K562 (cell line): ENCODE results near the gene ZCCHC14. TPM values are rescaled to one million over a fixed set of nuclear protein-coding genes. Genes with fewer than 3 reads are reported as not detected.

Source experiments
- BRD9 ChIP-seq: fragments of 450-650 bp; IDR thresholded peaks from 2 replicates; pipeline ENCODE4 v1.6.1; 2018; ENCODE audit warnings: low read depth; ENCODE audit not compliant: partially characterized antibody
- DMBX1 ChIP-seq: fragments of 250-450 bp; sonication (Bioruptor Pico); IDR thresholded peaks from 2 replicates; pipeline ENCODE4 v1.8.0; 2022; ENCODE audit warnings: inconsistent platforms, mild to moderate bottlenecking, moderate library complexity, borderline replicate concordance
- ILF3 ChIP-seq: fragments of 450-650 bp; IDR thresholded peaks from 2 replicates; pipeline ENCODE4 v1.6.1; 2018; ENCODE audit warnings: antibody characterized with exemption, mild to moderate bottlenecking, moderate library complexity, borderline replicate concordance
- KLF13 ChIP-seq: fragments of 450-650 bp; IDR thresholded peaks from 2 replicates; pipeline ENCODE4 v1.6.1; 2016; ENCODE audit warnings: missing genetic modification characterization, low read depth, mild to moderate bottlenecking, missing compliant biosample characterization, moderate library complexity, borderline replicate concordance
- PML ChIP-seq: IDR thresholded peaks from 2 replicates; pipeline ENCODE4 v1.6.1; 2012; ENCODE audit warnings: low read length, inconsistent platforms
- SREBF1 ChIP-seq: fragments of 150-350 bp; IDR thresholded peaks from 2 replicates; pipeline ENCODE4 v1.6.1; 2014; ENCODE audit warnings: antibody characterized with exemption, low read depth, low read length, borderline replicate concordance
- SRF ChIP-seq, 2 experiments: fragments of 250-450, 450-650 bp in 1 of 2; sonication (Bioruptor Pico) in 1 of 2; sonication (generic) in 1 of 2; formaldehyde crosslinking; IDR thresholded peaks; 2 replicates each; pipeline versions ENCODE4 v1.5.0 to v1.5.1; 2020 to 2022; ENCODE audit warnings: mild to moderate bottlenecking in 1 of 2, missing genetic modification reagents in 1 of 2
- STAT5A ChIP-seq: IDR thresholded peaks from 2 replicates; pipeline ENCODE4 v1.6.1; 2012; ENCODE audit warnings: low read length, inconsistent platforms, borderline replicate concordance
- TAF1 ChIP-seq: IDR thresholded peaks from 2 replicates; pipeline ENCODE4 v1.6.1; 2011; ENCODE audit warnings: mild to moderate bottlenecking, low read length, moderate library complexity; ENCODE audit not compliant: insufficient read depth, control insufficient read depth, severe bottlenecking; ENCODE audit errors: extremely low read depth
- TCF15 ChIP-seq: fragments of 250-450 bp; sonication (Bioruptor Pico); IDR thresholded peaks from 2 replicates; pipeline ENCODE4 v1.8.0; 2022; ENCODE audit warnings: moderate library complexity, mild to moderate bottlenecking, inconsistent platforms
- ZNF12 ChIP-seq: sonication (generic); formaldehyde crosslinking; IDR thresholded peaks from 2 replicates; pipeline ENCODE4 v1.4.0; 2020; ENCODE audit warnings: mild to moderate bottlenecking, missing genetic modification reagents
- ZNF133 ChIP-seq: fragments of 250-450 bp; sonication (Bioruptor Pico); IDR thresholded peaks from 2 replicates; pipeline ENCODE4 v1.4.0; 2020; ENCODE audit warnings: mild to moderate bottlenecking
- ZNF232 ChIP-seq: sonication (generic); formaldehyde crosslinking; IDR thresholded peaks from 2 replicates; pipeline ENCODE4 v1.8.0; 2022; ENCODE audit warnings: mild to moderate bottlenecking, missing genetic modification reagents
- ZNF253 ChIP-seq: fragments of 250-450 bp; sonication (Bioruptor Pico); conservative IDR thresholded peaks from 2 replicates; pipeline ENCODE4 v1.6.1; 2021; ENCODE audit warnings: mild to moderate bottlenecking
- ZZZ3 ChIP-seq: fragments of 450-650 bp; IDR thresholded peaks from 2 replicates; pipeline ENCODE4 v1.6.1; 2016; ENCODE audit warnings: antibody characterized with exemption, mild to moderate bottlenecking, moderate library complexity
- polyA plus RNA-seq, 8 experiments: library from polyadenylated mRNA; depleted of rRNA in 4 of 8; stranded (reverse) in 5 of 8; unstranded in 3 of 8; fragments of >200 nt; fragmentation: Nextera tagmentation in 2 of 8; fragmentation: Illumina TruSeq in 1 of 8; extraction: Ambion mirVana in 2 of 8; extraction: Trizol in 1 of 8; gene quantifications; 2 replicates each; pipeline versions ENCODE4 v1.2.1 to v1.2.3, GENCODE V29; 2011 to 2014; ENCODE audit warnings: inconsistent platforms in 1 of 8, missing spikeins in 1 of 8
- total RNA-seq, 7 experiments: library from RNA; depleted of rRNA in 6 of 7; stranded (reverse); fragments of >200 nt in 6 of 7; fragmentation: Illumina TruSeq in 2 of 7; extraction: Trizol in 2 of 7; gene quantifications; 2 replicates each; pipeline versions ENCODE4 v1.2.1 to v1.2.3, GENCODE V29; 2011 to 2021; ENCODE audit warnings: low replicate concordance in 1 of 7
- TF ChIP-seq, protein P1 (sequence below): fragments of 250-450 bp; sonication (Bioruptor Pico); IDR thresholded peaks from 2 replicates; pipeline ENCODE4 v1.8.0; 2022; ENCODE audit warnings: inconsistent platforms, mild to moderate bottlenecking, moderate library complexity, borderline replicate concordance
- TF ChIP-seq, protein P2 (sequence below): IDR thresholded peaks from 2 replicates; pipeline ENCODE4 v1.6.1; 2011; ENCODE audit not compliant: insufficient read length; ENCODE audit errors: extremely low read depth
- TF ChIP-seq, protein P3 (sequence below): fragments of 450-650 bp; IDR thresholded peaks from 2 replicates; pipeline ENCODE4 v1.6.1; 2017; ENCODE audit warnings: antibody characterized with exemption, mild to moderate bottlenecking
- TF ChIP-seq, protein P4 (sequence below): fragments of 450-650 bp; IDR thresholded peaks from 2 replicates; pipeline ENCODE4 v1.6.1; 2016; ENCODE audit warnings: missing biosample characterization, missing genetic modification characterization

ZCCHC14 gene
- total and polyA plus RNA-seq, 9 of the 15 experiments (the other 6 are each of a cell fraction or from before 2014, with no cell fraction given), result 1.5 to 12.4 (median 2.9) TPM

GRCh38 chr16:87391950-87392820 lies 100.6 kb downstream of the ZCCHC14 start, which contains the start of gene MAP1LC3B (continued):
- TF ChIP-seq ILF3 (peak; percentile 77; the same call in 1 of the 2 replicates), ZNF12 (CRISPR knock-in tag) (no peak), SRF (CRISPR knock-in tag; IDR thresholded peaks at IDR 0.05) (no peak; a peak in 1 of 4 replicates), ZZZ3 (no peak), DMBX1 (CRISPR knock-in tag) (peak; percentile 14; the same call in 1 of the 2 replicates), TAF1 (peak; percentile 98), PML (peak; percentile 57; the same call in 1 of the 2 replicates), ZNF253 (CRISPR knock-in tag) (no peak), BRD9 (no peak), ZNF133 (CRISPR knock-in tag) (no peak), SREBF1 (peak; percentile 94), TCF15 (CRISPR knock-in tag) (no peak), ZNF232 (CRISPR knock-in tag) (no peak), KLF13 (tag) (peak; percentile 34; the same call in 1 of the 2 replicates), STAT5A (no peak)
- TF ChIP-seq, protein P1, sequence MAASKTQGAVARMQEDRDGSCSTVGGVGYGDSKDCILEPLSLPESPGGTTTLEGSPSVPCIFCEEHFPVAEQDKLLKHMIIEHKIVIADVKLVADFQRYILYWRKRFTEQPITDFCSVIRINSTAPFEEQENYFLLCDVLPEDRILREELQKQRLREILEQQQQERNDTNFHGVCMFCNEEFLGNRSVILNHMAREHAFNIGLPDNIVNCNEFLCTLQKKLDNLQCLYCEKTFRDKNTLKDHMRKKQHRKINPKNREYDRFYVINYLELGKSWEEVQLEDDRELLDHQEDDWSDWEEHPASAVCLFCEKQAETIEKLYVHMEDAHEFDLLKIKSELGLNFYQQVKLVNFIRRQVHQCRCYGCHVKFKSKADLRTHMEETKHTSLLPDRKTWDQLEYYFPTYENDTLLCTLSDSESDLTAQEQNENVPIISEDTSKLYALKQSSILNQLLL (CRISPR knock-in tag), result no peak
- TF ChIP-seq, protein P2, sequence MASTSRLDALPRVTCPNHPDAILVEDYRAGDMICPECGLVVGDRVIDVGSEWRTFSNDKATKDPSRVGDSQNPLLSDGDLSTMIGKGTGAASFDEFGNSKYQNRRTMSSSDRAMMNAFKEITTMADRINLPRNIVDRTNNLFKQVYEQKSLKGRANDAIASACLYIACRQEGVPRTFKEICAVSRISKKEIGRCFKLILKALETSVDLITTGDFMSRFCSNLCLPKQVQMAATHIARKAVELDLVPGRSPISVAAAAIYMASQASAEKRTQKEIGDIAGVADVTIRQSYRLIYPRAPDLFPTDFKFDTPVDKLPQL, result no peak
- TF ChIP-seq, protein P3, sequence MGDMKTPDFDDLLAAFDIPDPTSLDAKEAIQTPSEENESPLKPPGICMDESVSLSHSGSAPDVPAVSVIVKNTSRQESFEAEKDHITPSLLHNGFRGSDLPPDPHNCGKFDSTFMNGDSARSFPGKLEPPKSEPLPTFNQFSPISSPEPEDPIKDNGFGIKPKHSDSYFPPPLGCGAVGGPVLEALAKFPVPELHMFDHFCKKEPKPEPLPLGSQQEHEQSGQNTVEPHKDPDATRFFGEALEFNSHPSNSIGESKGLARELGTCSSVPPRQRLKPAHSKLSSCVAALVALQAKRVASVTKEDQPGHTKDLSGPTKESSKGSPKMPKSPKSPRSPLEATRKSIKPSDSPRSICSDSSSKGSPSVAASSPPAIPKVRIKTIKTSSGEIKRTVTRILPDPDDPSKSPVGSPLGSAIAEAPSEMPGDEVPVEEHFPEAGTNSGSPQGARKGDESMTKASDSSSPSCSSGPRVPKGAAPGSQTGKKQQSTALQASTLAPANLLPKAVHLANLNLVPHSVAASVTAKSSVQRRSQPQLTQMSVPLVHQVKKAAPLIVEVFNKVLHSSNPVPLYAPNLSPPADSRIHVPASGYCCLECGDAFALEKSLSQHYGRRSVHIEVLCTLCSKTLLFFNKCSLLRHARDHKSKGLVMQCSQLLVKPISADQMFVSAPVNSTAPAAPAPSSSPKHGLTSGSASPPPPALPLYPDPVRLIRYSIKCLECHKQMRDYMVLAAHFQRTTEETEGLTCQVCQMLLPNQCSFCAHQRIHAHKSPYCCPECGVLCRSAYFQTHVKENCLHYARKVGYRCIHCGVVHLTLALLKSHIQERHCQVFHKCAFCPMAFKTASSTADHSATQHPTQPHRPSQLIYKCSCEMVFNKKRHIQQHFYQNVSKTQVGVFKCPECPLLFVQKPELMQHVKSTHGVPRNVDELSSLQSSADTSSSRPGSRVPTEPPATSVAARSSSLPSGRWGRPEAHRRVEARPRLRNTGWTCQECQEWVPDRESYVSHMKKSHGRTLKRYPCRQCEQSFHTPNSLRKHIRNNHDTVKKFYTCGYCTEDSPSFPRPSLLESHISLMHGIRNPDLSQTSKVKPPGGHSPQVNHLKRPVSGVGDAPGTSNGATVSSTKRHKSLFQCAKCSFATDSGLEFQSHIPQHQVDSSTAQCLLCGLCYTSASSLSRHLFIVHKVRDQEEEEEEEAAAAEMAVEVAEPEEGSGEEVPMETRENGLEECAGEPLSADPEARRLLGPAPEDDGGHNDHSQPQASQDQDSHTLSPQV, result no peak; the same call in none of the 2 replicates
- TF ChIP-seq, protein P4, sequence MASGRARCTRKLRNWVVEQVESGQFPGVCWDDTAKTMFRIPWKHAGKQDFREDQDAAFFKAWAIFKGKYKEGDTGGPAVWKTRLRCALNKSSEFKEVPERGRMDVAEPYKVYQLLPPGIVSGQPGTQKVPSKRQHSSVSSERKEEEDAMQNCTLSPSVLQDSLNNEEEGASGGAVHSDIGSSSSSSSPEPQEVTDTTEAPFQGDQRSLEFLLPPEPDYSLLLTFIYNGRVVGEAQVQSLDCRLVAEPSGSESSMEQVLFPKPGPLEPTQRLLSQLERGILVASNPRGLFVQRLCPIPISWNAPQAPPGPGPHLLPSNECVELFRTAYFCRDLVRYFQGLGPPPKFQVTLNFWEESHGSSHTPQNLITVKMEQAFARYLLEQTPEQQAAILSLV, result no peak
